Activated T-cell treated with anti-CD3 and anti-CD28 coated beads for 1 hour (primary cell): ENCODE results near the gene ADRA2A.

Source experiments
- DNase-seq: peaks from one replicate; pipeline ENCODE4 v3.0.0-alpha.2; 2020; ENCODE audit warnings: low read depth

The ADRA2A gene

GRCh38 chr10:111110771-111111170, 33.9 kb downstream of the ADRA2A start:
- DNase-seq: no peak

GRCh38 chr10:111112333-111112732, 35.5 kb downstream of the ADRA2A start:
- no peak for DNase-seq

- no peak for DNase-seq
Observed at GRCh38 chr10:111113238-111113960, 36.6 kb downstream of the ADRA2A start.

- no peak for DNase-seq
Observed at GRCh38 chr10:111113961-111114757, 37.3 kb downstream of the ADRA2A start.

GRCh38 chr10:111114758-111115500, 38.1 kb downstream of the ADRA2A start:
- DNase-seq: no peak

GRCh38 chr10:111116211-111116610, 39.4 kb downstream of the ADRA2A start:
- DNase-seq: no peak

GRCh38 chr10:111116762-111117445, 40.1 kb downstream of the ADRA2A start:
- DNase-seq: no peak

- DNase-seq: no peak
Observed at GRCh38 chr10:111117528-111118277, 40.9 kb downstream of the ADRA2A start.

GRCh38 chr10:111118758-111119157, 41.9 kb downstream of the ADRA2A start:
- DNase-seq: no peak

- no peak for DNase-seq
Observed at GRCh38 chr10:111119637-111120036, 42.8 kb downstream of the ADRA2A start.

GRCh38 chr10:111122127-111122526, 45.3 kb downstream of the ADRA2A start:
- no peak for DNase-seq

GRCh38 chr10:111123883-111124282, 47.1 kb downstream of the ADRA2A start:
- DNase-seq: no peak

- no peak for DNase-seq
Observed at GRCh38 chr10:111125102-111125501, 48.3 kb downstream of the ADRA2A start.

GRCh38 chr10:111126077-111126476, 49.2 kb downstream of the ADRA2A start:
- DNase-seq: no peak

GRCh38 chr10:111127081-111127848, 50.4 kb downstream of the ADRA2A start:
- no peak for DNase-seq

GRCh38 chr10:111128331-111129180, 51.7 kb downstream of the ADRA2A start:
- DNase-seq: no peak

- no peak for DNase-seq
Observed at GRCh38 chr10:111129363-111129762, 52.5 kb downstream of the ADRA2A start.

- no peak for DNase-seq
Observed at GRCh38 chr10:111130471-111130870, 53.6 kb downstream of the ADRA2A start.
